ENCODE measurements around the gene ALKAL2. TPM values are rescaled to one million over a fixed set of nuclear protein-coding genes. Genes with fewer than 3 reads are reported as not detected.

ALKAL2 gene
- total RNA-seq, 4 donors from 2014 or later = 1.6 to 9.1 (median 3.6) TPM; not detected in 1

GRCh38 chr2:256094-256493, 31.8 kb downstream of the ALKAL2 start:
- Histone ChIP-seq H3K27ac (no peak overlapping the region), H3K27me3 (no peaks in the 10 kb centered on the region), H3K36me3 (peaks cover 0 to 15% (median 0%) of the 10 kb centered on the region in 3 donors), H3K9me3 (no peaks in the 10 kb centered on the region), H3K4me3 (no peak overlapping the region), H3K4me1 (no peaks in the 10 kb centered on the region)
- TF ChIP-seq POLR2A (IDR thresholded peaks at IDR 0.05) (no peak), CTCF (IDR thresholded peaks at IDR 0.05) (no peak)
- no peak for DNase-seq

- no peaks in the 10 kb centered on the region for H3K27me3 ChIP-seq
- H3K27ac ChIP-seq = no peak overlapping the region
- peaks cover 0 to 15% (median 0%) of the 10 kb centered on the region in 3 donors for H3K36me3 ChIP-seq
- DNase-seq = no peak
- no peaks in the 10 kb centered on the region for H3K4me1 ChIP-seq
- TF ChIP-seq CTCF (IDR thresholded peaks at IDR 0.05) (no peak), POLR2A (IDR thresholded peaks at IDR 0.05) (no peak)
- H3K4me3 ChIP-seq = no peak overlapping the region
- no peaks in the 10 kb centered on the region for H3K9me3 ChIP-seq
These were observed 32.7 kb downstream of the ALKAL2 start for GRCh38 chr2:255195-255594.

- no peaks in the 10 kb centered on the region for H3K27me3 ChIP-seq
- H3K36me3 ChIP-seq = peaks cover 0 to 22% (median 0%) of the 10 kb centered on the region in 3 donors
- DNase-seq = no peak
- TF ChIP-seq POLR2A (IDR thresholded peaks at IDR 0.05) (no peak), CTCF (IDR thresholded peaks at IDR 0.05) (no peak)
- H3K4me1 ChIP-seq = no peaks in the 10 kb centered on the region
- H3K9me3 ChIP-seq = no peaks in the 10 kb centered on the region
- H3K4me3 ChIP-seq = no peak overlapping the region
- no peak overlapping the region for H3K27ac ChIP-seq
These were observed 33.6 kb downstream of the ALKAL2 start for GRCh38 chr2:254241-254640.

- Histone ChIP-seq H3K36me3 (peaks cover 0 to 32% (median 0%) of the 10 kb centered on the region in 3 donors), H3K27ac (no peak overlapping the region), H3K4me3 (no peak overlapping the region), H3K9me3 (no peaks in the 10 kb centered on the region), H3K27me3 (no peaks in the 10 kb centered on the region), H3K4me1 (no peaks in the 10 kb centered on the region)
- DNase-seq = no peak
- no peak for TF ChIP-seq CTCF (IDR thresholded peaks at IDR 0.05)
- no peak for TF ChIP-seq POLR2A (IDR thresholded peaks at IDR 0.05)
These were observed 34.7 kb downstream of the ALKAL2 start for GRCh38 chr2:253202-253638.

- Histone ChIP-seq H3K4me3 (no peak overlapping the region), H3K36me3 (peaks cover 0 to 37% (median 0%) of the 10 kb centered on the region in 3 donors), H3K9me3 (no peaks in the 10 kb centered on the region), H3K4me1 (no peaks in the 10 kb centered on the region), H3K27me3 (no peaks in the 10 kb centered on the region), H3K27ac (no peak overlapping the region)
- no peak for DNase-seq
- TF ChIP-seq POLR2A (IDR thresholded peaks at IDR 0.05) = no peak
These were observed 35.8 kb downstream of the ALKAL2 start for GRCh38 chr2:252001-252602.

- Histone ChIP-seq H3K27ac (no peak overlapping the region), H3K36me3 (peaks cover 0 to 54% (median 0%) of the 10 kb centered on the region in 3 donors), H3K9me3 (no peaks in the 10 kb centered on the region), H3K4me1 (no peaks in the 10 kb centered on the region), H3K27me3 (no peaks in the 10 kb centered on the region), H3K4me3 (no peak overlapping the region)
- no peak for DNase-seq
- no peak for TF ChIP-seq CTCF (IDR thresholded peaks at IDR 0.05)
- TF ChIP-seq POLR2A (IDR thresholded peaks at IDR 0.05) = no peak
These were observed 38.3 kb downstream of the ALKAL2 start for GRCh38 chr2:249538-250042.
